22Rv1 (cell line): ENCODE data around the gene SORCS2.

ENCODE experiments used
- CTCF ChIP-seq: fragments of 450-650 bp; IDR thresholded peaks from 2 replicates; pipeline ENCODE4 v1.5.1; 2017; ENCODE audit warnings: mild to moderate bottlenecking
- ZFX ChIP-seq: fragments of 450-650 bp; IDR thresholded peaks from 2 replicates; pipeline ENCODE4 v1.6.1; 2017; ENCODE audit warnings: antibody characterized with exemption, borderline replicate concordance

GRCh38 chr4:7475207-7475606 lies 282.9 kb downstream of the SORCS2 start:
- no peak for TF ChIP-seq ZFX
- no peak for TF ChIP-seq CTCF
